ENCODE results near the gene USP17L26. TPM values are rescaled to one million over a fixed set of nuclear protein-coding genes. Genes with fewer than 3 reads are reported as not detected.
"Not testable (repeated sequence)": the region's sequence is repeated elsewhere in the genome, so short reads cannot be mapped to it uniquely, and the experiment has no call there.

The USP17L26 gene, protein sequence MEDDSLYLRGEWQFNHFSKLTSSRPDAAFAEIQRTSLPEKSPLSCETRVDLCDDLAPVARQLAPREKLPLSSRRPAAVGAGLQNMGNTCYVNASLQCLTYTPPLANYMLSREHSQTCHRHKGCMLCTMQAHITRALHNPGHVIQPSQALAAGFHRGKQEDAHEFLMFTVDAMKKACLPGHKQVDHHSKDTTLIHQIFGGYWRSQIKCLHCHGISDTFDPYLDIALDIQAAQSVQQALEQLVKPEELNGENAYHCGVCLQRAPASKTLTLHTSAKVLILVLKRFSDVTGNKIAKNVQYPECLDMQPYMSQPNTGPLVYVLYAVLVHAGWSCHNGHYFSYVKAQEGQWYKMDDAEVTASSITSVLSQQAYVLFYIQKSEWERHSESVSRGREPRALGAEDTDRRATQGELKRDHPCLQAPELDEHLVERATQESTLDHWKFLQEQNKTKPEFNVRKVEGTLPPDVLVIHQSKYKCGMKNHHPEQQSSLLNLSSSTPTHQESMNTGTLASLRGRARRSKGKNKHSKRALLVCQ
- not detected for total RNA-seq

DNA sequence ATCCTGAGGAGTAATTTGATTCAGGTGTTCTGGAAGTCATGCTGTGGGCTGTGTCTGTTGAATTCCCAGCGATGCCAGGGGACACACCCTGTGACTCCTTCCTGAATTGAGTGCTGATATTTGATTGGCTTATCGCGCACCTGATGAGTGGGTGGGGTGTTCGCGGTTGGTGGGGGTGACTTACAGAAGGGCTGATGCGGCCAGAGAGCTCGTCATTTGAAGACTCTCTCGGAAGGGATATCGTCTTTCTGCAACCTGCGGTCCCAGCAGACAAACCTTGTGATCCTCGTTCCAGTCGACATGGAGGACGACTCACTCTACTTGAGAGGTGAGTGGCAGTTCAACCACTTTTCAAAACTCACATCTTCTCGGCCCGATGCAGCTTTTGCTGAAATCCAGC lies at the start of gene USP17L26:
USP17L26 (plus strand) TSS at position 301 of the 400 bp plus-strand sequence; CDS start at position 301, 0 bp downstream.
- H3K4me1 ChIP-seq; DNase-seq (ENCODE audit: extremely low spot score); H3K4me3 ChIP-seq; intact Hi-C loops (cut with DNase I); H3K9me3 ChIP-seq; H3K27me3 ChIP-seq; H3K27ac ChIP-seq (replicated peaks in 1 of 4); H3K36me3 ChIP-seq: not testable (repeated sequence)
- no CpG with 5 or more reads among the region's 15 CpGs for WGBS

DNA sequence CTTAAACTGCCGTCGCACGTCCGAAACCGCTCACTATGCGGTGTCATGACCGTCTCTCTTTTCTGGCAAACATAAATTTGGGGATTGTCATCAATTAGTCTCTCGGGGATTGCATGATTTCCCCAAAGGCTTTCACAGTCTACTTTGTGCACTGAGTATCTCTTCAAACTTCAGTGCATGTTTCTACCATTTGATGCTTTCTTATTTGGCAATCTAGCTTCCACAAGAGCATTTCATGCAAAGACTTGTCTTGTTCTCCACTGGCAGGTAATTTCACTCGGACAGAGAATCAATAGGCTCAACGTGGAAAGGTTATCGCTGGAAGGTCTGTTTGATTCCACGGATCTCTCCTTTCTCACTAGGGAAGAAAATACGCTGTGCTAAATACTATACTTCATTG lies 10.3 kb upstream of the USP17L26 start:
- H3K9me3 ChIP-seq; intact Hi-C loops (cut with DNase I); H3K27me3 ChIP-seq; H3K27ac ChIP-seq (replicated peaks in 1 of 4); H3K4me1 ChIP-seq; DNase-seq (ENCODE audit: extremely low spot score); H3K36me3 ChIP-seq; H3K4me3 ChIP-seq: not testable (repeated sequence)
- WGBS, result 89% methylated on average over 5 of the region's 13 CpGs

DNA sequence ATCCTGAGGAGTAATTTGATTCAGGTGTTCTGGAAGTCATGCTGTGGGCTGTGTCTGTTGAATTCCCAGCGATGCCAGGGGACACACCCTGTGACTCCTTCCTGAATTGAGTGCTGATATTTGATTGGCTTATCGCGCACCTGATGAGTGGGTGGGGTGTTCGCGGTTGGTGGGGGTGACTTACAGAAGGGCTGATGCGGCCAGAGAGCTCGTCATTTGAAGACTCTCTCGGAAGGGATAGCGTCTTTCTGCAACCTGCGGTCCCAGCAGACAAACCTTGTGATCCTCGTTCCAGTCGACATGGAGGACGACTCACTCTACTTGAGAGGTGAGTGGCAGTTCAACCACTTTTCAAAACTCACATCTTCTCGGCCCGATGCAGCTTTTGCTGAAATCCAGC lies 9.6 kb upstream of the USP17L26 start, which contains the start of gene USP17L24:
USP17L24 (plus strand) TSS at position 301 of the 400 bp plus-strand sequence; CDS start at position 301, 0 bp downstream.
- H3K9me3 ChIP-seq; H3K27ac ChIP-seq (replicated peaks in 1 of 4); DNase-seq (ENCODE audit: extremely low spot score); H3K4me1 ChIP-seq; H3K4me3 ChIP-seq; H3K27me3 ChIP-seq; intact Hi-C loops (cut with DNase I); H3K36me3 ChIP-seq: not testable (repeated sequence)
- WGBS, result no CpG with 5 or more reads among the region's 15 CpGs

DNA sequence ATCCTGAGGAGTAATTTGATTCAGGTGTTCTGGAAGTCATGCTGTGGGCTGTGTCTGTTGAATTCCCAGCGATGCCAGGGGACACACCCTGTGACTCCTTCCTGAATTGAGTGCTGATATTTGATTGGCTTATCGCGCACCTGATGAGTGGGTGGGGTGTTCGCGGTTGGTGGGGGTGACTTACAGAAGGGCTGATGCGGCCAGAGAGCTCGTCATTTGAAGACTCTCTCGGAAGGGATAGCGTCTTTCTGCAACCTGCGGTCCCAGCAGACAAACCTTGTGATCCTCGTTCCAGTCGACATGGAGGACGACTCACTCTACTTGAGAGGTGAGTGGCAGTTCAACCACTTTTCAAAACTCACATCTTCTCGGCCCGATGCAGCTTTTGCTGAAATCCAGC lies 4.8 kb upstream of the USP17L26 start, which contains the start of gene USP17L25:
USP17L25 (plus strand) TSS at position 301 of the 400 bp plus-strand sequence; CDS start at position 301, 0 bp downstream.
- intact Hi-C loops (cut with DNase I); H3K27ac ChIP-seq (replicated peaks in 1 of 4); H3K9me3 ChIP-seq; H3K4me3 ChIP-seq; DNase-seq (ENCODE audit: extremely low spot score); H3K4me1 ChIP-seq; H3K36me3 ChIP-seq; H3K27me3 ChIP-seq: not testable (repeated sequence)
- WGBS, result no CpG with 5 or more reads among the region's 15 CpGs

DNA sequence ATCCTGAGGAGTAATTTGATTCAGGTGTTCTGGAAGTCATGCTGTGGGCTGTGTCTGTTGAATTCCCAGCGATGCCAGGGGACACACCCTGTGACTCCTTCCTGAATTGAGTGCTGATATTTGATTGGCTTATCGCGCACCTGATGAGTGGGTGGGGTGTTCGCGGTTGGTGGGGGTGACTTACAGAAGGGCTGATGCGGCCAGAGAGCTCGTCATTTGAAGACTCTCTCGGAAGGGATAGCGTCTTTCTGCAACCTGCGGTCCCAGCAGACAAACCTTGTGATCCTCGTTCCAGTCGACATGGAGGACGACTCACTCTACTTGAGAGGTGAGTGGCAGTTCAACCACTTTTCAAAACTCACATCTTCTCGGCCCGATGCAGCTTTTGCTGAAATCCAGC lies 4.6 kb downstream of the USP17L26 start, which contains the start of gene USP17L5:
USP17L5 (plus strand) TSS at position 301 of the 400 bp plus-strand sequence; CDS start at position 301, 0 bp downstream.
- H3K4me3 ChIP-seq; H3K36me3 ChIP-seq; H3K9me3 ChIP-seq; H3K27ac ChIP-seq (replicated peaks in 1 of 4); intact Hi-C loops (cut with DNase I); DNase-seq (ENCODE audit: extremely low spot score); H3K4me1 ChIP-seq; H3K27me3 ChIP-seq: not testable (repeated sequence)
- no CpG with 5 or more reads among the region's 15 CpGs for WGBS

DNA sequence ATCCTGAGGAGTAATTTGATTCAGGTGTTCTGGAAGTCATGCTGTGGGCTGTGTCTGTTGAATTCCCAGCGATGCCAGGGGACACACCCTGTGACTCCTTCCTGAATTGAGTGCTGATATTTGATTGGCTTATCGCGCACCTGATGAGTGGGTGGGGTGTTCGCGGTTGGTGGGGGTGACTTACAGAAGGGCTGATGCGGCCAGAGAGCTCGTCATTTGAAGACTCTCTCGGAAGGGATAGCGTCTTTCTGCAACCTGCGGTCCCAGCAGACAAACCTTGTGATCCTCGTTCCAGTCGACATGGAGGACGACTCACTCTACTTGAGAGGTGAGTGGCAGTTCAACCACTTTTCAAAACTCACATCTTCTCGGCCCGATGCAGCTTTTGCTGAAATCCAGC lies 9.4 kb downstream of the USP17L26 start, which contains the start of gene USP17L27:
USP17L27 (plus strand) TSS at position 301 of the 400 bp plus-strand sequence; CDS start at position 301, 0 bp downstream.
- H3K27ac ChIP-seq (replicated peaks in 1 of 4); H3K9me3 ChIP-seq; intact Hi-C loops (cut with DNase I); DNase-seq (ENCODE audit: extremely low spot score); H3K4me1 ChIP-seq; H3K4me3 ChIP-seq; H3K36me3 ChIP-seq; H3K27me3 ChIP-seq: not testable (repeated sequence)
- WGBS, result no CpG with 5 or more reads among the region's 15 CpGs

DNA sequence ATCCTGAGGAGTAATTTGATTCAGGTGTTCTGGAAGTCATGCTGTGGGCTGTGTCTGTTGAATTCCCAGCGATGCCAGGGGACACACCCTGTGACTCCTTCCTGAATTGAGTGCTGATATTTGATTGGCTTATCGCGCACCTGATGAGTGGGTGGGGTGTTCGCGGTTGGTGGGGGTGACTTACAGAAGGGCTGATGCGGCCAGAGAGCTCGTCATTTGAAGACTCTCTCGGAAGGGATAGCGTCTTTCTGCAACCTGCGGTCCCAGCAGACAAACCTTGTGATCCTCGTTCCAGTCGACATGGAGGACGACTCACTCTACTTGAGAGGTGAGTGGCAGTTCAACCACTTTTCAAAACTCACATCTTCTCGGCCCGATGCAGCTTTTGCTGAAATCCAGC lies 14.1 kb downstream of the USP17L26 start, which contains the start of gene USP17L28:
USP17L28 (plus strand) TSS at position 301 of the 400 bp plus-strand sequence; CDS start at position 301, 0 bp downstream.
- H3K4me3 ChIP-seq; H3K27me3 ChIP-seq; intact Hi-C loops (cut with DNase I); H3K36me3 ChIP-seq; H3K27ac ChIP-seq (replicated peaks in 1 of 4); H3K9me3 ChIP-seq; H3K4me1 ChIP-seq; DNase-seq (ENCODE audit: extremely low spot score): not testable (repeated sequence)
- WGBS, result no CpG with 5 or more reads among the region's 15 CpGs

DNA sequence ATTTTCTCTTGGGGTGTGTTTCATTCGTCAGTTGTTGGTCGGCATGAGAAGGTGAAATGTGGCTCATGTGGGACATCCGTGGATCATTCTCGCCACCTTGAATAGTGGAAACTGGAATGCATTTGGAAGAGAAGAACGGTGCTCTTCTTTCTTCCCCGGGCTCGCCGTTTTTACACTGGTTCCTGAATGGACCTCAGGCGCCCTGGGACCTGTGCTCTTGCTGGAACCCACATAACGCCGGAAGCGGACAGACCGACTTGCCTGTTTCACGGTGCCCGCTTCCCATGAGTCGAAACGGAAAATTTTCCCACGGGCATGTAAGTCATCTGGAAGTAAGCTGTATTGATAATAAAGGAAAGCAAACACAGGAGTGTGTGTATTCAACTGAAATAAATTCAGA lies 16.4 kb downstream of the USP17L26 start:
- H3K36me3 ChIP-seq; H3K27me3 ChIP-seq; H3K27ac ChIP-seq (replicated peaks in 1 of 4); H3K4me1 ChIP-seq; DNase-seq (ENCODE audit: extremely low spot score); H3K4me3 ChIP-seq; intact Hi-C loops (cut with DNase I); H3K9me3 ChIP-seq: not testable (repeated sequence)
- WGBS, result no CpG with 5 or more reads among the region's 18 CpGs

DNA sequence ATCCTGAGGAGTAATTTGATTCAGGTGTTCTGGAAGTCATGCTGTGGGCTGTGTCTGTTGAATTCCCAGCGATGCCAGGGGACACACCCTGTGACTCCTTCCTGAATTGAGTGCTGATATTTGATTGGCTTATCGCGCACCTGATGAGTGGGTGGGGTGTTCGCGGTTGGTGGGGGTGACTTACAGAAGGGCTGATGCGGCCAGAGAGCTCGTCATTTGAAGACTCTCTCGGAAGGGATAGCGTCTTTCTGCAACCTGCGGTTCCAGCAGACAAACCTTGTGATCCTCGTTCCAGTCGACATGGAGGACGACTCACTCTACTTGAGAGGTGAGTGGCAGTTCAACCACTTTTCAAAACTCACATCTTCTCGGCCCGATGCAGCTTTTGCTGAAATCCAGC lies 18.9 kb downstream of the USP17L26 start, which contains the start of gene USP17L29:
USP17L29 (plus strand) TSS at position 301 of the 400 bp plus-strand sequence; CDS start at position 301, 0 bp downstream.
- H3K36me3 ChIP-seq; intact Hi-C loops (cut with DNase I); H3K4me1 ChIP-seq; DNase-seq (ENCODE audit: extremely low spot score); H3K27ac ChIP-seq (replicated peaks in 1 of 4); H3K27me3 ChIP-seq; H3K9me3 ChIP-seq; H3K4me3 ChIP-seq: not testable (repeated sequence)
- no CpG with 5 or more reads among the region's 15 CpGs for WGBS

DNA sequence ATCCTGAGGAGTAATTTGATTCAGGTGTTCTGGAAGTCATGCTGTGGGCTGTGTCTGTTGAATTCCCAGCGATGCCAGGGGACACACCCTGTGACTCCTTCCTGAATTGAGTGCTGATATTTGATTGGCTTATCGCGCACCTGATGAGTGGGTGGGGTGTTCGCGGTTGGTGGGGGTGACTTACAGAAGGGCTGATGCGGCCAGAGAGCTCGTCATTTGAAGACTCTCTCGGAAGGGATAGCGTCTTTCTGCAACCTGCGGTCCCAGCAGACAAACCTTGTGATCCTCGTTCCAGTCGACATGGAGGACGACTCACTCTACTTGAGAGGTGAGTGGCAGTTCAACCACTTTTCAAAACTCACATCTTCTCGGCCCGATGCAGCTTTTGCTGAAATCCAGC lies 28.4 kb downstream of the USP17L26 start, which contains the start of gene USP17L30:
USP17L30 (plus strand) TSS at position 301 of the 400 bp plus-strand sequence; CDS start at position 301, 0 bp downstream.
- no CpG with 5 or more reads among the region's 15 CpGs for WGBS
- intact Hi-C loops (cut with DNase I); H3K27me3 ChIP-seq; DNase-seq (ENCODE audit: extremely low spot score); H3K4me3 ChIP-seq; H3K9me3 ChIP-seq; H3K36me3 ChIP-seq; H3K27ac ChIP-seq (replicated peaks in 1 of 4); H3K4me1 ChIP-seq: not testable (repeated sequence)

DNA sequence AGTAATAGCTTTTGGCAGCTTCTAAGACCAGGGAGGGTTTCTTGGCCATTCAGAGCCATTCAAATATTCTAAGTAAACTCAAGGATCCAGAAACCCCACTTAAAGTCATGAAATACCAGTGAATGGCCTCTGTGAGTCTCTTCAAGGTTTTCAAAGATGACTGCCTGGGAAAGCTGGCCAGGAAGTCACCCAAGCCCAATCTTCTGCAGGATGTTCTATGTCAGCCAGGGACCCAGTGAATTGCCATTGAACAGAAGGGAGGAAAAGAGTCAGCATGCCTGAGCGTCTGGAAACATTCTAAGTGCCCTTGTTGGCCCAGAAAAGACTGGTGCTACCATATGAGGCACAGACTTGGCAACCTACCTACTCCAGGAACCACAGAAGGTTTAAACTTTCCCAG lies 45.4 kb downstream of the USP17L26 start:
- H3K36me3 ChIP-seq; intact Hi-C loops (cut with DNase I); H3K4me1 ChIP-seq; H3K9me3 ChIP-seq; DNase-seq (ENCODE audit: extremely low spot score); H3K27ac ChIP-seq (replicated peaks in 1 of 4); H3K27me3 ChIP-seq; H3K4me3 ChIP-seq: not testable (repeated sequence)
- 63% methylated on average over 1 of the region's 1 CpG for WGBS

All from esophagus muscularis mucosa (tissue), 4 donors.